H1 (cell line): Measurements from ENCODE around the gene WWC1.

Experiments used
- CBX8 ChIP-seq: fragments of 300-800, 300-1000 bp; sonication (generic); IDR thresholded peaks from 2 replicates; pipeline ENCODE4 v1.7.1; 2016; ENCODE audit warnings: low read depth, low read length, borderline replicate concordance
- CREB1 ChIP-seq: IDR thresholded peaks from 2 replicates; pipeline ENCODE4 v1.6.1; 2012; ENCODE audit warnings: inconsistent platforms
- JUND ChIP-seq: IDR thresholded peaks from 2 replicates; pipeline ENCODE4 v1.6.1; 2011; ENCODE audit warnings: mild to moderate bottlenecking, improper control_type of control experiment, low read length
- POLR2A ChIP-seq, 2 experiments: IDR thresholded peaks; 1 replicate in 1 of 2; 2 replicates in 1 of 2; pipeline ENCODE4 v1.6.1; 2011; ENCODE audit warnings: low read depth in 2 of 2, low read length in 2 of 2, mild to moderate bottlenecking in 2 of 2; ENCODE audit errors: control extremely low read depth in 1 of 2
- POLR2AphosphoS5 ChIP-seq: IDR thresholded peaks from 2 replicates; pipeline ENCODE4 v1.6.1; 2011; ENCODE audit warnings: low read depth, low read length
- TCF12 ChIP-seq: IDR thresholded peaks from 2 replicates; pipeline ENCODE4 v1.6.1; 2011; ENCODE audit warnings: low read depth, mild to moderate bottlenecking, low read length
- TEAD4 ChIP-seq: IDR thresholded peaks from 2 replicates; pipeline ENCODE4 v1.6.1; 2012; ENCODE audit warnings: low read depth, low read length, inconsistent platforms, mixed read lengths
- YY1 ChIP-seq: IDR thresholded peaks from 2 replicates; pipeline ENCODE4 v1.6.1; 2011; ENCODE audit warnings: low read depth, mild to moderate bottlenecking, low read length
- ZNF274 ChIP-seq: IDR thresholded peaks from 2 replicates; pipeline ENCODE4 v1.7.0; 2012; ENCODE audit warnings: low read length, borderline replicate concordance; ENCODE audit errors: extremely low read depth
- TF ChIP-seq, protein P1 (sequence below), 3 experiments: IDR thresholded peaks; 1 replicate in 2 of 3; 2 replicates in 1 of 3; pipeline versions ENCODE4 v1.5.1 to v1.6.1; 2011; ENCODE audit warnings: low read length in 3 of 3, mild to moderate bottlenecking in 3 of 3, inconsistent platforms in 2 of 3, low read depth in 1 of 3, moderate library complexity in 1 of 3; ENCODE audit not compliant: insufficient read depth in 1 of 3; ENCODE audit errors: control extremely low read depth in 1 of 3

DNA sequence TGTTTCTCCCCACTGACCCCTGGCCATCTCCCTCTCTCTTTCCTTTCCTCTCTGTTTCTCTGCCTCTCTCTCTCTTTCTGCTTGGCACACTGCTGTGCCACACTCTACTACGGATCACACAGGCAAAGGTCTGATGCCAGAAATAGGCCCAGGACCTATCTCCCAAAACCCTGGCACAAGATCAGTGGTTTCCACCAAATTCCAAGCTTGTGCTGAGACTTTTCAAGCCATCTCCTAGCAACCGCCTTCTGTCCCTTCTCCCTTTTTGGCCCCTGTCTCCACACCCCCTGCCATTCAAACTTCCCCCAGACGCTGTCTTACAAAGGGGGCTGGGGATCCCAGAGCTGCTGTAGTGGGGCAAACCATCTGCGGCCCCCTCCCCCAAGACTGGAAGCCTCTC lies 156.4 kb downstream of the WWC1 start:
- TF ChIP-seq POLR2A (IDR thresholded peaks at IDR 0.05; ENCODE audit: control extremely low read depth in 1 of 2, low read depth in 2 of 2, low read length in 2 of 2): no peak
- TF ChIP-seq POLR2AphosphoS5: no peak
- no peak for TF ChIP-seq CBX8
- no peak for TF ChIP-seq TCF12
- TF ChIP-seq TEAD4: no peak
- no peak for TF ChIP-seq ZNF274
- no peak for TF ChIP-seq YY1
- TF ChIP-seq JUND: no peak
- TF ChIP-seq, protein P1, sequence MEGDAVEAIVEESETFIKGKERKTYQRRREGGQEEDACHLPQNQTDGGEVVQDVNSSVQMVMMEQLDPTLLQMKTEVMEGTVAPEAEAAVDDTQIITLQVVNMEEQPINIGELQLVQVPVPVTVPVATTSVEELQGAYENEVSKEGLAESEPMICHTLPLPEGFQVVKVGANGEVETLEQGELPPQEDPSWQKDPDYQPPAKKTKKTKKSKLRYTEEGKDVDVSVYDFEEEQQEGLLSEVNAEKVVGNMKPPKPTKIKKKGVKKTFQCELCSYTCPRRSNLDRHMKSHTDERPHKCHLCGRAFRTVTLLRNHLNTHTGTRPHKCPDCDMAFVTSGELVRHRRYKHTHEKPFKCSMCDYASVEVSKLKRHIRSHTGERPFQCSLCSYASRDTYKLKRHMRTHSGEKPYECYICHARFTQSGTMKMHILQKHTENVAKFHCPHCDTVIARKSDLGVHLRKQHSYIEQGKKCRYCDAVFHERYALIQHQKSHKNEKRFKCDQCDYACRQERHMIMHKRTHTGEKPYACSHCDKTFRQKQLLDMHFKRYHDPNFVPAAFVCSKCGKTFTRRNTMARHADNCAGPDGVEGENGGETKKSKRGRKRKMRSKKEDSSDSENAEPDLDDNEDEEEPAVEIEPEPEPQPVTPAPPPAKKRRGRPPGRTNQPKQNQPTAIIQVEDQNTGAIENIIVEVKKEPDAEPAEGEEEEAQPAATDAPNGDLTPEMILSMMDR (IDR thresholded peaks at IDR 0.05; ENCODE audit: control extremely low read depth in 1 of 3, insufficient read depth in 1 of 3, low read depth in 1 of 3, low read length in 3 of 3): no peak
- TF ChIP-seq CREB1: no peak
